Right cardiac atrium (tissue), 5 donors: ENCODE data around the gene PPP2R2B. TPM values are rescaled to one million over a fixed set of nuclear protein-coding genes. Genes with fewer than 3 reads are reported as not detected.
A peak's percentile ranks its signal among the peaks of the same experiment; 100 is the strongest.

Experiments used
- ATAC-seq, 2 donors: fragments of 200-7000 bp; cut with Tn5 transposase; one replicate each; pipeline versions ENCODE4 v1.8.0 to v1.9.1; 2020; ENCODE audit warnings: moderate library complexity in 2 of 2, mild to moderate bottlenecking in 1 of 2
- DNase-seq, 3 donors: peaks; one replicate each; pipeline ENCODE4 v3.0.0-alpha.2; 2020
- H3K27ac ChIP-seq: one replicate; pipeline ENCODE4 v1.5.1; 2013; ENCODE audit warnings: mild to moderate bottlenecking, low read length, control low read depth, moderate library complexity
- H3K27me3 ChIP-seq: one replicate; pipeline ENCODE4 v1.6.1; 2013; ENCODE audit not compliant: control insufficient read depth, insufficient read depth
- H3K4me1 ChIP-seq: one replicate; pipeline ENCODE4 v1.6.1; 2013; ENCODE audit warnings: low read length; ENCODE audit not compliant: control insufficient read depth, insufficient read depth
- H3K4me3 ChIP-seq: one replicate; pipeline ENCODE4 v1.5.1; 2013; ENCODE audit warnings: low read length, control low read depth
- H3K9me3 ChIP-seq: one replicate; pipeline ENCODE4 v1.6.1; 2013; ENCODE audit warnings: low read length; ENCODE audit not compliant: control insufficient read depth
- WGBS: extraction: QIAGEN DNeasy Blood & Tissue Kit; methylation state at CpG from one replicate; pipeline ENCODE4 v1.1.7; 2013; 5-methylcytosine and 5-hydroxymethylcytosine counted together
- intact Hi-C, 4 donors: fragments of 100-400 bp; cut with DNase I; formaldehyde crosslinking; loops; one replicate each; pipeline versions ENCODE4 v1.11.0 to v1.14.0; 2022 to 2023
- long read RNA-seq, 4 donors: library from polyadenylated mRNA; unstranded; transcript quantifications; one replicate each; pipeline ENCODE4 v2.0.0, GENCODE V29; 2020 to 2021
- polyA plus RNA-seq: library from polyadenylated mRNA; stranded (reverse); fragments of 200-250 nt; gene quantifications from one replicate; pipeline ENCODE4 v1.2.3, GENCODE V29; 2013
- total RNA-seq, 4 donors: library from RNA; stranded (reverse); fragmentation: NEBNext Ultra II Directional; extraction: Animal tissue kit (Norgen Biotek cat#: 25700); gene quantifications; one replicate each; pipeline ENCODE4 v1.2.1, GENCODE V29; 2021
- donor health status: healthy with polysubstance abuse.
- donor health status: DM: no; HTN: yes; CAD: no.
- donor health status: DM: no; HTN: no; CAD: no.
- donor health status: DM: no; HTN: yes; CAD: no; lungs with severe emphysema.
- donor health status: DM: yes; HTN: yes; CAD: no.

PPP2R2B gene
- total RNA-seq: 1 to 10 TPM; 3.0 to 9.0 (median 4.5) TPM
- 3.3 TPM for polyA plus RNA-seq
- long read RNA-seq, donor 1, full-length matches to known transcripts: 6 of 8 reads
- long read RNA-seq, donor 1, partial matches to known transcripts: 0 of 8 reads
- long read RNA-seq, donor 1, other reads (novel, unspliced or antisense): 2 of 8 reads
- long read RNA-seq, donor 2, full-length matches to known transcripts: 3 of 3 reads
- long read RNA-seq, donor 2, partial matches to known transcripts: 0 of 3 reads
- long read RNA-seq, donor 2, other reads (novel, unspliced or antisense): 0 of 3 reads
- long read RNA-seq, donor 3, full-length matches to known transcripts: 13 of 16 reads
- long read RNA-seq, donor 3, partial matches to known transcripts: 1 of 16 reads
- long read RNA-seq, donor 3, other reads (novel, unspliced or antisense): 2 of 16 reads
- long read RNA-seq, donor 4, full-length matches to known transcripts: 4 of 4 reads
- long read RNA-seq, donor 4, partial matches to known transcripts: 0 of 4 reads
- long read RNA-seq, donor 4, other reads (novel, unspliced or antisense): 0 of 4 reads

DNA sequence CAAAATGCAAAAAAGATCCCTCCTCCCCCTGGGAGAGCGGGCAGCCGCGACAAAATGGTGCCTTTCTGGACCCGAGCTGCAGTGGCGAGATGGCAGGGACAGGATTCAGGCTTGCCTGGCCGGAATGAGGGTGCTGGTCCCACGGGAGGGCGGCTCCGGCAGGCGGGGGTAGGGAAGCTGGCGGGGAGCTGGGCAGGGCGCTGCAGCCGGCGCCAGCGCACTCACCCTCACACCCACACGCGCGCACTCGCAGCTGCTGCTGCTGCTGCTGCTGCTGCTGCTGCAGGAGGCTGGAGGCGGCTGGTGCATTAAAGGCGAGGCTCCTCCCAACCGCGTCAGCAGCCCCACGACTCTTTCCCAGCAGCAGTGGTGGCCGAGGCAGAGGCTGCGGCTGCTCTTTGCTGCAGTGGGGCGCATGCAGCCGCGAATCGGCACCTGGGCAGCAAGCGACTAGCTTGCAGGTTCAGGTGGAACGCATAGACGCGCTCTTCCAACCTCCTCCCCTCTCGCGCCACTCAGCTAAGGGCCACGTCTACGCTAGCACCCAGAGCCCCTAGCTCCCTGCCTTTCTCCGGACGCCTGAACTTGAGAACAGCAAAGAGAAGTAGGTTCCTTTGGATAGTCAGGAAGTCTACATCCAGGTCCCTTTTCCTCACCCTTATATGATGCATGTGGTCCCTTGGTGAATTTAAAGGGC lies at the start of gene PPP2R2B:
TSS of gene PPP2R2B (minus strand) at position 282 of the 697 bp plus-strand sequence.
- Histone ChIP-seq H3K27me3 (no peaks in the 10 kb centered on the region), H3K4me3 (peak within 1 kb of the TSS; percentile 62), H3K9me3 (no peaks in the 10 kb centered on the region), H3K4me1 (no peaks in the 10 kb centered on the region), H3K27ac (no peak within 1 kb of the TSS)
- intact Hi-C loops: no loop called here
- WGBS: 1% methylated on average over 40 of the region's 40 CpGs
- peak in 2 of 3 donors; percentile 66 to 68 for DNase-seq
- peak; percentile 63 to 74 for ATAC-seq

DNA sequence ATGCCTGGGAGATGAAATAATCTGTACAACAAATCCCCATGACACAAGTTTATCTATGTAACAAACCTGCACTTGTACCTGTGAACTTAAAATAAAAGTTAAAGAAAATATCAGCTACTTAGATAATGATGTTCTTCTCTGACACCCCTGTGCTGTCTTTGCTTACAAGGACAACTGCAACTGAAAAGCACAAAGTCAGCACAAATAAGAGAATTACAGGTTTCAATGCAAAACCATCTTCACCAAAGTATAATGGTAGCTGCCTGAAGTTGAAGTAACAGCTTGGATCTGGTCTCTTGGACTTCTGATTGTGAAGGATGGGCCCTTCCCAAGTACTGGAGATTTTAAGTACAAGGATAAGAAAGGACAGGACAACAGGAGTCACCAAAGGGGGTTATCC lies 45.6 kb upstream of the PPP2R2B start:
- intact Hi-C loops: no loop called here
- no peak for ATAC-seq

DNA sequence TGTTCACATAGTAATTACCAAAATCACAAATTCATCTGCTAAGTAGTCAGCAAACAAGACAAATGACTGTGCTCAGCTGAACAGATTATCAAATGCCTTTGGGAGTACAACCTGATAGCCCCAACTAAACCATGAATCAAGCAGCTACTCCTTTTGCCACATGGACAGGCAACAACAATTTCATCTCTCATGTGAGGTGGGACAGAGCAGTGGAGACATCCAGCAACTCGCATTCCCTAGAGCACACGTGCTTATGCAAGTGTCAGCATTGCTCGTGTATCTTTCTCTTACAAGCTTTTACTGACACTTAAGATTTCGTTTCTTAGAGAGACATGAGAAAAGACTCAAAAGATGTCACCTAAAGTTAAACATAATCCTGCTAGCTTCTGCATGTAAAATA lies 42.7 kb upstream of the PPP2R2B start:
- DNase-seq (no peak), ATAC-seq (no peak)
- WGBS: 52% methylated on average over 4 of the region's 4 CpGs
- Histone ChIP-seq H3K4me1 (no peaks in the 10 kb centered on the region), H3K27ac (no peak overlapping the region), H3K27me3 (no peaks in the 10 kb centered on the region), H3K9me3 (no peaks in the 10 kb centered on the region), H3K4me3 (no peak overlapping the region)
- intact Hi-C loops: no loop called here

More for the DNA sequence above, 45.6 kb upstream of the PPP2R2B start:
- Histone ChIP-seq H3K9me3 (no peaks in the 10 kb centered on the region), H3K27me3 (no peaks in the 10 kb centered on the region), H3K4me1 (no peaks in the 10 kb centered on the region), H3K4me3 (no peak overlapping the region), H3K27ac (no peak overlapping the region)
- DNase-seq: no peak

GRCh38 chr5:146920351-146920881 lies 41.9 kb upstream of the PPP2R2B start:
- H3K9me3 ChIP-seq: no peaks in the 10 kb centered on the region
- no peaks in the 10 kb centered on the region for H3K4me1 ChIP-seq
- no peaks in the 10 kb centered on the region for H3K27me3 ChIP-seq
- DNase-seq: no peak
- no peak overlapping the region for H3K4me3 ChIP-seq
- no peak overlapping the region for H3K27ac ChIP-seq
- WGBS: 64% methylated on average over 7 of the region's 7 CpGs
- intact Hi-C loops: no loop called here
- ATAC-seq: no peak

DNA sequence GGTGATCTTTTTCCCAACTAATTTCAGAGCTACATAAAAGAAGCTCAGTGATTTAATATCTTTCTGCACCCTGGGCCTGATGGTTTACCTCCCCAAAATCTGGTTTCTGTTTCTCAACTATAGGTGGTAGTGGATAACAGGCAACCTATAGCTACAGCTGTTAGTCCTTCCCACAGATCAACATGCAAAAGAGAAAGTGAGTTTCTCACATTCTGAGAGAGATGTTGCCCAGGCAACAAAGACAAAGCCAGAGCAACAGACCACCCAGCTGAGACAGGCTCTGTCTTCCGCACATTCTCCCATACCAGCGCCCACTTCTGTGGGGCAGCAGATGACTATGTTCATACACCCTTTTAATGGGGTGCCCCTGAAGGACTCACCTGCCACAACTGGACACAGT lies 40.7 kb upstream of the PPP2R2B start:
- no peak overlapping the region for H3K27ac ChIP-seq
- no peaks in the 10 kb centered on the region for H3K27me3 ChIP-seq
- no peaks in the 10 kb centered on the region for H3K4me1 ChIP-seq
- H3K4me3 ChIP-seq: no peak overlapping the region
- DNase-seq (no peak), ATAC-seq (no peak)
- intact Hi-C loops: no loop called here
- 76% methylated on average over 2 of the region's 2 CpGs for WGBS
- no peaks in the 10 kb centered on the region for H3K9me3 ChIP-seq

DNA sequence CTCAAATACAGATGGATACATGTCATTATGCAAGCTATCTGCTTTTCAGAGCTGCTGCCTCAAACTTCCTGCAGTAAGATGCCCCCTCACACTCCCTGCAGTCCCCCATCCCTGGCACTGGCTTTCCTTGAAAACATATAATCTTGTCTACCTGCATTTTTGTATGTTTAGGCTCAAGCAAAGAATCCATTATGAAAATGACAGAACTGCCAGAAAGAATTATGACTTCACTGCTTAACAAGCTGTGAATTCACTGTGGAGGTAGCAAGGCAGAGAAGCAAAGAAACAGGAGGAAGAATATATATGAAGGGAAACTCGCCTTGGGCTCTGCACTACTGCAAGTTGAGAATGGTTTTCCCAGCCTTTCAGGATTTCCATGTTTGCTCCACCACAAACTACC lies 39.4 kb upstream of the PPP2R2B start:
- Histone ChIP-seq H3K9me3 (no peaks in the 10 kb centered on the region), H3K27ac (no peak overlapping the region), H3K27me3 (no peaks in the 10 kb centered on the region), H3K4me3 (no peak overlapping the region), H3K4me1 (no peaks in the 10 kb centered on the region)
- DNase-seq (no peak), ATAC-seq (no peak)
- intact Hi-C loops: no loop called here
- 65% methylated on average over 1 of the region's 1 CpG for WGBS

DNA sequence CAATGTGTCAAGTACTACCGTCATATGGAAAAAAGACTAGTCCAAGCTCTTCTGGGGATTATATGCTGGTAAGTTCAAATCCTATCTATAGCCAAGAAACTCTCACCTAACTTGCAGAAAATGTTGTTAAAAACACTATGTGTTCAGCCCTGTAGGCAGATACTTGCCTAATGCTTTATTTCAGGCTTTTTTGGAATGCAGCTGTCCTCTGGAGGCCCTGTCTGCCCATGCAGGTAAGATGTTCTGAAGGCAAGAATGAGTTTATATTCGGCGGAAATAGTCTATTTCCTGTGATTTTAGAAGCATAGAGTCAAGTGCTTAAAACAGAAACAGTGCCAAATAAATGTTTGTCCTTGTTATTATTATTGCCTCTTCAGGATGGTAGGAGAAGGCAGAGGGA lies 34.3 kb upstream of the PPP2R2B start:
- DNase-seq (no peak), ATAC-seq (no peak)
- Histone ChIP-seq H3K9me3 (no peaks in the 10 kb centered on the region), H3K27me3 (no peaks in the 10 kb centered on the region), H3K4me3 (no peak overlapping the region), H3K27ac (no peak overlapping the region), H3K4me1 (no peaks in the 10 kb centered on the region)
- WGBS: 91% methylated on average over 3 of the region's 3 CpGs
- intact Hi-C loops: no loop called here

GRCh38 chr5:146910239-146910638 lies 31.7 kb upstream of the PPP2R2B start:
- Histone ChIP-seq H3K4me3 (no peak overlapping the region), H3K4me1 (no peaks in the 10 kb centered on the region), H3K9me3 (no peaks in the 10 kb centered on the region), H3K27me3 (no peaks in the 10 kb centered on the region), H3K27ac (no peak overlapping the region)
- ATAC-seq (no peak), DNase-seq (no peak)
- intact Hi-C loops: no loop called here

DNA sequence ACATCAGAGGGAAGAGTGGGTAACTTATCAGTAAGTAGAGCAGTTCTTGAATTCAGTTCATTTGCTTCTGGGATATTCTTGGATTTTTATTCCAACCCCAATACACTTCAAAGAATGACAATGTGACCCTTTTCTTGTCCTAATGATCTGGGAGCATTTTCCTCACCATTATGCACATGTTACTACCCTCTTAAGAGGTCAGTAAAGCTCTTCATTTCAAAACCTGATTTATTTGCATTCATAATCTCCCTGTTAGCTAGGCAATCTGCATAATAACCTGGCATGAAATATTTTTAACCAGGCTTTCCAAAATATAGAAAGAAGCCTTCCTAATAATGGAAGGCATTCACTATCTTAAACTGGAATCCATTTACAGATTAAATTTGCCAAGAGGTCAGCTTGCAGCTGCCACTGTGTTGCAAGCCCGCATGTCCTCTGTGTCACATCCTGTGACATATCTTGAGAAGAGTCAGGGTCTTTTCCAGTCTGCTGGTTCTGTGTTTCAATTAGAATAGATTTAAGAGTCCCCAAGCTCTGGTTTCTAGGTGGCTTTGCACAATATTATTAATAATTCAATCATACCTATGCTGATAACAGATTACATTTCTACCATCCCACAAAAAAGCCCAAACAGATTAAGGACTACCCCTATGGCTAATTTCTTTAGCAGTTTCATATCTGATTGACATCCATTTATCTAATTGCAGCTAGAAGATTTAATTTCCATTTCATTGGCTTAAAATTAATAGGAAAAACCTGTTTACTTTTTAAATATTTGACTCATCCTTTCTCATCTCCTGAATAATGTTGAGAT lies 30.9 kb upstream of the PPP2R2B start:
- ATAC-seq: no peak
- DNase-seq: no peak
- no peaks in the 10 kb centered on the region for H3K27me3 ChIP-seq
- H3K4me1 ChIP-seq: no peaks in the 10 kb centered on the region
- WGBS: 42% methylated on average over 1 of the region's 1 CpG
- no peak overlapping the region for H3K27ac ChIP-seq
- no peaks in the 10 kb centered on the region for H3K9me3 ChIP-seq
- H3K4me3 ChIP-seq: no peak overlapping the region
- intact Hi-C loops: no loop called here

DNA sequence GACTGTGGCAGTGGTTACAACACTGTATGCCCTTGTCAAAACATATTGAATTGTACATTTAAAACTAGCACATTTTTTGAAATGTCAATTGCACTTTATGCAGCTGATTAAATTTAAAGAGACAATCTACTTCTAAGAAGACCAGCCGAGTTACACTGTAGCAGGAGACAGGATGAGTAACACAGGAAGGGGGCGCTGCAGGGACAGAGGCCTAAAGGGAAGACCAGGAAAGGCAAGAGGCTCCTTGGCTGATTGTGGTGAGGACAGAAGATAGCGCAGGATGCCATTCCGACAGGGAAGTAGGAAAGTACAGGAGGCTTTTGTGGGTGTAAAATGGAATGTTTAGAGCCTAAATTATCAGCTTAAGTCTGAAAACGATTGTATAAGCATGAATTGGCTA lies 28.2 kb upstream of the PPP2R2B start:
- 54% methylated on average over 5 of the region's 5 CpGs for WGBS
- ATAC-seq (no peak), DNase-seq (no peak)
- no peak overlapping the region for H3K4me3 ChIP-seq
- H3K9me3 ChIP-seq: no peaks in the 10 kb centered on the region
- intact Hi-C loops: no loop called here
- no peaks in the 10 kb centered on the region for H3K27me3 ChIP-seq
- H3K27ac ChIP-seq: no peak overlapping the region
- H3K4me1 ChIP-seq: no peaks in the 10 kb centered on the region
